ENCODE data around the gene SMIM35.

DNA sequence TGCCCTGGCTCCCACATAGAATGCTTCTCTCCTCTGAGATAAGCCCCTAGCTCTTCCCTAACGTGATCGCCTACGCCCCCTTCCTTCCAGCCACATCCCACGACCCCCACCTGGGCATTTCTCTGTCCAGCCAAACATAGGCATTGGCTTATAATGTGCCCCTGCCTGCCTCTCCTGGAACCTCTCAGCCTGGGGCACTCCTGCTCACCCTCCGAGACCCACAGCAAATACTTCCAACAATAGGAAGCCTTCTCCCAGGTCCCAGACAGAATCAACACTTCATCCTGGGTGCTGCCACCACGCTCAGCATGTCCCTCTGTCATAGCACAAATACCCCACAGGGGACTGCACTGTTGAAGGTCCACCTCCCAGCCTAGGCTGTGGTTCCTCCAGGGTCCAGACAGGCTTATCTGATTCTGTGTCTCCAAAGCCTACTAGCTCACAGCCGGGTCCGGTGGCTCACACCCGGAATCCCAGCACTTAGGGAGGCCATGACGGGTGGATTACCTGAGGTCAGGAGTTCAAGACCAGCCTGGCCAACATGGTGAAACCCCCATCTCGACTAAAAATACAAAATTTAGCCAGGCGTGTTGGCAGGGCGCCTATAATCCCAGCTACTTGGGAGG is 34.1 kb downstream of the SMIM35 start:
- TF ChIP-seq EZH2 (IDR thresholded peaks at IDR 0.05) (no peak), POLR2AphosphoS5 (IDR thresholded peaks at IDR 0.05; ENCODE audit: borderline replicate concordance, low read depth, low read length) (no peak), FOXP2 (optimal IDR thresholded peaks at IDR 0.05; ENCODE audit: control extremely low read depth, extremely low read length, insufficient read depth) (no peak)
